Activated naive CD8-positive, alpha-beta T cell (primary cell): ENCODE measurements around the gene ELAVL3.
"Not testable (repeated sequence)": the region's sequence is repeated elsewhere in the genome, so short reads cannot be mapped to it uniquely, and the experiment has no call there.

Experiments used
- H3K27ac Mint-ChIP-seq: one replicate; pipeline ENCODE4 v1.8.0; 2021; ENCODE audit warnings: mixed read lengths
- H3K27me3 Mint-ChIP-seq: one replicate; pipeline ENCODE4 v1.8.0; 2021; ENCODE audit warnings: mixed read lengths
- H3K36me3 Mint-ChIP-seq: one replicate; pipeline ENCODE4 v1.8.0; 2021; ENCODE audit warnings: mixed read lengths
- H3K4me1 Mint-ChIP-seq: one replicate; pipeline ENCODE4 v1.8.0; 2021; ENCODE audit warnings: low read depth, mixed read lengths
- H3K4me3 Mint-ChIP-seq: one replicate; pipeline ENCODE4 v1.8.0; 2021; ENCODE audit warnings: mild to moderate bottlenecking, mixed read lengths
- H3K9me3 Mint-ChIP-seq: one replicate; pipeline ENCODE4 v1.8.0; 2021; ENCODE audit warnings: low read depth, mixed read lengths

Gene ELAVL3

DNA sequence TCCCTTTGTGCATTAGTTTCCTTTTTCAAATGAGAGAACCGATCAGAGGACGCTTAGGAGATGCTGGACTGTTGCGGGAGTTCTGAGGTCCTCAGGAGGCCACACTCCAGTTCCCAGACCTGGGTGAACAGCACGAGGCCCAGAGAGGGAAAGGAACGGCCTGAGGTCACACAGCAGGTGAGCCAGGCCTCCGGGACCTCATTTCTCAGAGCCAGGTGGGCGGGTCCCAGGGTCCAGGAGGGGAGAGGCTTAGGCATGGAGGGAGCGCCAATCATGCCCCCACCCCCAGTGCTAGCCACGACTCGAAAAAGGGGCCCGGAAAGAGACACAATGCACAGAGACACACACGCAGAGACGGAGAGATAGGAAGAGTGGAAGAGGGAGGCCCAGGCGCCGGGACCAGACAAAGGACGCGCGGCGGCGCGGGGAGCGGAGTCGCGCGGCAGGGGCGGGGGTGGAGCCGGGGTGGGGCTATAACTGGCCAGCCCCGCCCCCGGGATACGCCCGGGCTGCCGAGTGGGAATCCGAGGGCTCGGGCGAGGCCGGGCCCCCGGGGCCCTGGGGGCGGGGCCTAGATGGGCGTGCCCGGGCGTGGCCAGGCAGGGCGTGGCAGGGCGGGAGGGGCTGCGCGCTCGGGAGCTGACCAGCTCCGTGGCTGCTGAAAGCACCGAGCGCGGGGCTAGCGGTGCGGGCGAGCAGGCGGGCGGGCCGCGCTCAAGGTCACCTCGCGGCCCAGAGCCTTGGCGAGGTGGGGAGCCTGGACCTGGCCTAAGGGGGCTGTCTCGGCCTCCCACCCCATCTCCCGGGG lies 1.6 kb downstream of the ELAVL3 start:
- Mint-ChIP-seq H3K27ac (no peak overlapping the region), H3K36me3 (no peaks in the 10 kb centered on the region), H3K4me3 (no peak overlapping the region), H3K9me3 (no peaks in the 10 kb centered on the region), H3K4me1 (peaks cover 19% of the 10 kb centered on the region), H3K27me3 (peaks cover 13% of the 10 kb centered on the region)

DNA sequence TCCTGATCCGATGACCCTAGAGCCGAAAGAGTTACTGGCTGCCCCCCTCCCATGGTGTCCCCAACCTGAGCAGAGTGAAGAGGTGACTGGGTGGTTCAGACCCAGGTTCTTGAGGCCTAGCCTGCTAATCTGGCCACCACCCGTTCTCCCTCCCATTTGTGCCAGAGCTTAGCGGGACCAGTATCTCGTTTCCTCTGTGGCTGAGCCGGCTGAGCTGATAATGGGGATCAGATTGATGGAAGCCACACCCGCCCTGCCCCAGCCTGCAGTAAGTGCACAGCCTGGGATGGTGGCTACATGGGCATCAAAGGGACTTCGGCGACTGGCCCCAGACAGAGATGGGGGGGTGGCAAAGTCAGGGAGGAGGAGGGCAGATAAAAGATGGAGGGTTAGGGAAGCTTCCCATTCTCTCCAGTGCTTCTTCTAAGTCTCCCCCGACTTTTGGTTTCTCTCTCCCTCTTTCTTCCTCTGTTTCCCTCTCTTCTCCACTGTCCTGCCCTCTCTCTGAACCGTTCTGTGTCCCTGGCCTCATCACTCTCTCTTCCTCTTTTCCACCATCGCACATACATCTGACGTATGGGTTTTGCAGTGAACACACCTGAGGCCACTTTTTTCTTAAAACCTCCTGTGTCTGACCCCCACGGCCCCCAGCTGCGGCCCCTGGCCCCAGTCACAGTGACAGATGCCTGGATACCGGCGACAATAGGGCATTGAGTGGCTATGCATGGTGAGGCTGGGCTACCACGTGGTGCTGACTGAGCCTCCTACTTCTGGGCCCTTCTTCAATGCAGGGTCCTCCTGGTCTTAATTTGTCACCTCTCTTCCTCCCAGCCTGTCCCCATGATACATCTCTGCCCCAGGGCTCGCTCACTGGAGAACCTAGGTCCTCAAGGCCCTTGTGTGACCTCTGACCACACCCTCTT lies 2.4 kb downstream of the ELAVL3 start:
- Mint-ChIP-seq H3K9me3 (no peaks in the 10 kb centered on the region), H3K4me1 (peaks cover 19% of the 10 kb centered on the region), H3K36me3 (no peaks in the 10 kb centered on the region), H3K27ac (no peak overlapping the region), H3K27me3 (peaks cover 13% of the 10 kb centered on the region), H3K4me3 (no peak overlapping the region)

DNA sequence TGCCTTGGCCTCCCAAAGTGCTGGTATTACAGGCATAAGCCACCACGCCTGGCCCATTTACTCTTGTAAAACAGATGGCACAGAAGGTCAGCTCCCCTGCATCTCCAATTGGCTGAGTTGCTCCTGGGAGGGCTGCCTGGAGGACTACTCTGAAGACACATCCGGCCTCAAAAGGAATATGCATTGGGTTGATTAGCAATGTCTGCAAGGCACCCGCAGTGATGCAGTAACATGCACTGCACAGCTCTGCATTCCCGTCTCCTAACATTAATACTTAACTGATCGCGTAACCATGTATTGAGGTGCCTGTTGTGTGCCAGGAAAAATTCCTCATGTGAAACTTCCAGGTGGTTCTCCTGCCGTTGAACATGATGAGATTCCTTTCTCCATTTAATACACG lies 5.0 kb downstream of the ELAVL3 start:
- H3K27me3 Mint-ChIP-seq: peaks cover 7% of the 10 kb centered on the region
- no peaks in the 10 kb centered on the region for H3K36me3 Mint-ChIP-seq
- no peak overlapping the region for H3K27ac Mint-ChIP-seq
- H3K4me1 Mint-ChIP-seq: peaks cover 5% of the 10 kb centered on the region
- no peak overlapping the region for H3K4me3 Mint-ChIP-seq
- H3K9me3 Mint-ChIP-seq: no peaks in the 10 kb centered on the region

DNA sequence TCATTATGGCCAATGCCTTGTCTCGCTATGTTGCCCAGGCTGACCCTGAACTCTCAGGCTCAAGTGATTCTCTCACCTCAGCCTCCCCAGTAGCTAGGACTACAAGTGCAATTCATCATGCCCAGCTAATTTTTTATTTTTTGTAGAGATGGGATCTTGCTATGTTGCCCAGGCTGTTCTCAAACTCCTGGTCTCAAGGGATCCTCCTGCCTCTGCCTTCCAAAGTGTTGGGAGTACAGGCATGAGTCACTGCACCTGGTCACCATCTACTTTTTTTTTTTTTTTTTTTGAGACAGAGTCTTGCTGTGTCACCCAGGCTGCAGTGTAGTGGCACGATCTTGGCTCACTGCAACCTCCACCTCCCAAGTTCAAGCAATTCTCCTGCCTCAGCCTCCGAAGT lies 5.5 kb downstream of the ELAVL3 start:
- H3K27ac Mint-ChIP-seq: not testable (repeated sequence)

DNA sequence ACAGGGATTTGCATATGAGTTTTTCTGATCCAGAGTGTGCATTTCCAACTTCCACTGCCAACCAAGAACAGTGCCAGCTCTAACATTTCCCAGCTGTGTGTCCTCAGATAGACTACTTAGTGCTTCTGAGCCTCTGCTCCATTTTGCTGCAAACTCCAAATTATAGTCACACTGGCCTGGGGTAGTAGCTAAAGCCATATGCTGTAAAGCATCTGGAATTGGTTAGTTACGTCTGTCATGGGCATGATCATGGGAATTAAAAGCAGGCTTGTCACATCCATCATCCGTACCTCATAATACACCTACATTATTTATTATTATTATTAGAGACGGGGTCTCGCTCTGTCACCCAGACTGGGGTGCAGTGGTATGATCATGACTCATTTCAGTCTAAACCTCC lies 7.1 kb downstream of the ELAVL3 start:
- Mint-ChIP-seq H3K9me3 (no peaks in the 10 kb centered on the region), H3K4me3 (no peak overlapping the region), H3K27ac (no peak overlapping the region), H3K4me1 (peaks cover under 1% of the 10 kb centered on the region), H3K27me3 (peaks cover 3% of the 10 kb centered on the region), H3K36me3 (no peaks in the 10 kb centered on the region)

More for the DNA sequence above, 5.5 kb downstream of the ELAVL3 start:
- H3K36me3 Mint-ChIP-seq, H3K4me1 Mint-ChIP-seq, H3K27me3 Mint-ChIP-seq, H3K4me3 Mint-ChIP-seq, H3K9me3 Mint-ChIP-seq: not testable (repeated sequence)

DNA sequence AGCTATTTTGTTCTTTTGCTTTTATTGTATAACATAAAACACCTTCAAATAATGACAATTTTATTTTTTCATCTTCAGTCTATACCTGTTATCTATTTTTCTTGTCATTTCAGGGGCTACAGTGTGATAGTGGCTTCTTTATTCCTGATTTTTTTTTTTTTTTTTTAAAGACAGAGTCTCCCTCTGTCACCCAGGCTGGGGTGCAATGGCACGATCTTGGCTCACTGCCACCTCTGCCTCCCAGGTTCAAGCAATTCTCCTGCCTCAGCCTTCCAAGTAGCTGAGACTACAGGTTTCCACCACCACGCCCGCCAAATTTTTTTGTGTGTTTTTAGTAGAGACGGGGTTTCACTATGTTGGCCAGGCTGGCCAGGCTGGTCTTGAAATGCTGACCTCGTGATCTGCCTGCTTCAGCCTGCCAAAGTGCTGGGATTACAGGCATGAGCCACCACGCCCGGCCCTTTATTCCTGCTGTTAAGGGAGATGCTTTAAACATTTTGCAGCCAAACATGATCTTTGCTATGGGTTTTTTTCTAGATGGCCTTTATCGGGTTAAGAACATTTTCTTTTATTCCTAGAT lies 12.5 kb downstream of the ELAVL3 start:
- not testable (repeated sequence) for H3K27me3 Mint-ChIP-seq, H3K4me1 Mint-ChIP-seq, H3K9me3 Mint-ChIP-seq

DNA sequence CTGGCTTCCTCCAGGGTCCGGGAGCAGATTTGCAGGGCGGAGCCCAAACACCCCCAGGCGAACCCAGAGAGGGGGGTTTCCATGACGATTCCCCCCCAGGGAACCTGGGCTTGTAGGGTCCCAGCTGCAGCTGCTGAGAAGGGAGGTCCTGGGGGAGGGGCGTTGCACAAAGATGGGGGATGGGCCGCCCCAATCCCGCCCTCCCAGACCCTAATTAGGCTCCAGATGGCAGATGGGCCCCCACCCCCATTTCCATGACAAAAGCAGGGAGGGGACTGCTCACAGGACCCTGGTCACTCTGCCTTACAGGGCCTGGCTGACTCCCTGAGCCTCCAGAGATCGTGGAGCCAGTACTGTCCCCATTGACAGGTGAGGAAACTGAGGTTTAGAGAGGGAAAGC lies 15.2 kb downstream of the ELAVL3 start:
- Mint-ChIP-seq H3K27ac (no peak overlapping the region), H3K4me1 (no peaks in the 10 kb centered on the region), H3K27me3 (peaks cover under 1% of the 10 kb centered on the region), H3K36me3 (no peaks in the 10 kb centered on the region), H3K9me3 (no peaks in the 10 kb centered on the region), H3K4me3 (no peak overlapping the region)

More for the DNA sequence above, 12.5 kb downstream of the ELAVL3 start:
- H3K36me3 Mint-ChIP-seq, H3K27ac Mint-ChIP-seq, H3K4me3 Mint-ChIP-seq: not testable (repeated sequence)

DNA sequence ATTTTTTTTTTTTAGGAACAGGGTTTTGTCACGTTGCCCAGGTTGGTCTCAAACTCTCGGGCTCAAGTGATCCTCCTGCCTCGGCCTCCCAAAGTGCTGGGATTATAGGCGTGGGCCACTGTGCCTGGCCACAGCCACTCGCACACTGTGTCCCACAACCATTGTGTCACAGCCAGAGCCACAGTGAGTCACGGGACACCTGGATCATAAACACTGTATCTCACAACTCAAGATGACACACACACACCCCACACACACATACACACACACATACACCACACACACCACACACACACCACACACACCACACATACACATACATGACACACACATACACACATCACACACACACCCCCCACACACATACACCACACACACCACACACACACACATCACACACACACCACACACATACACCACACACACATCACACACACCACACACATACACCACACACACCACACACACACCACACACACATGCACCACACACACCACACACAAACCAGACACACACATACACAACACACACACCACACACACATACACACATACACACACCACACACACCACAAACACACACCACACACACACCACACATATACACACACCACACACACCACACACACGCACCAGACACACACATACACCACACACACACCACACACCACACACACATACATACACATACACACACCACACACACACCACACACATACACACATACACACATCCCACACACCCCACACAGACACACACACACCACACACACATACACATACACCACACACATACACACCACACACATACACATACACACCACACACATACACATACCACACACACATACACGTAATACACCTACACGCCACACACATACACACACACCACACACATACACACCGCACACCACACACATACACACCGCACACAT lies 16.2 kb downstream of the ELAVL3 start:
- Mint-ChIP-seq H3K9me3 (no peaks in the 10 kb centered on the region), H3K36me3 (no peaks in the 10 kb centered on the region), H3K4me1 (no peaks in the 10 kb centered on the region), H3K4me3 (no peak overlapping the region), H3K27me3 (peaks cover 8% of the 10 kb centered on the region), H3K27ac (no peak overlapping the region)

DNA sequence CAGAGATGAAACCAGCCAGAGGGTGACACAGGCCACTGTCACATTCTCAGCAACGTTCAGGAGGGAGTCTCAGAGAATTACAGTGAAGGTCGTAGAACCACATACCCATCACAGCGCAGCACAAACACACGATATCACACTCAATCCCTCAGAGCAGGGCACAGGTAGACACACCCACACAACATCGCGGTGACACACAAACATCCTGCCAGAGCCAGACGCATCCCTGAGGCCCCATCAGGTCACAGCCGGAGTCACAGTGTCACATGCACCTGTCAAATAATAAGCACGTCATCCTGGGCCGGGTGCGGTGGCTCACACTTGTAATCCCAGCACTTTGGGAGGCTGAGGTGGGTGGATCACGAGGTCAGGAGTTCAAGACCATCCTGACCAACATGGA lies 17.5 kb downstream of the ELAVL3 start:
- H3K36me3 Mint-ChIP-seq: no peaks in the 10 kb centered on the region
- H3K27ac Mint-ChIP-seq: no peak overlapping the region
- H3K9me3 Mint-ChIP-seq: no peaks in the 10 kb centered on the region
- H3K27me3 Mint-ChIP-seq: peaks cover 8% of the 10 kb centered on the region
- no peaks in the 10 kb centered on the region for H3K4me1 Mint-ChIP-seq
- H3K4me3 Mint-ChIP-seq: no peak overlapping the region

DNA sequence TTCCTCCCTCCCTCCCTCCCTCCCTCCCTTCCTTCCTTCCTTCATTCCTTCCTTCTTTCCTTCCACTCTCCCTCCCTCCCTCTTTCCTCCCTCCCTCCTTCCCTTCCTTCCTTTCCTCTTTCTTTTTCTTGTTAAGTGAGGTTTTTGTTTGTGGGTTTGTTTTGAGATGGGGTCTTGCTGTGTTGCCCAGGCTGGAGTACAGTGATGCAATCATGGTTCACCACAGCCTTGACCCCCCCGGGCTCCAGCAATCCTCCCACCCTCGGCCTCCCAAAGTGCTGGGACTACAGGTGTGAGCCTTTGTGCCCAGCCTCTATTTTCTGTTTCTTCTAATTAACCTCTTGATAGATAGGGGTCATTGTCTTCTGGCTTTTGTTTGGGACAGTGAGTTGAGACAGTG lies 19.4 kb downstream of the ELAVL3 start:
- peaks cover 8% of the 10 kb centered on the region for H3K27me3 Mint-ChIP-seq

DNA sequence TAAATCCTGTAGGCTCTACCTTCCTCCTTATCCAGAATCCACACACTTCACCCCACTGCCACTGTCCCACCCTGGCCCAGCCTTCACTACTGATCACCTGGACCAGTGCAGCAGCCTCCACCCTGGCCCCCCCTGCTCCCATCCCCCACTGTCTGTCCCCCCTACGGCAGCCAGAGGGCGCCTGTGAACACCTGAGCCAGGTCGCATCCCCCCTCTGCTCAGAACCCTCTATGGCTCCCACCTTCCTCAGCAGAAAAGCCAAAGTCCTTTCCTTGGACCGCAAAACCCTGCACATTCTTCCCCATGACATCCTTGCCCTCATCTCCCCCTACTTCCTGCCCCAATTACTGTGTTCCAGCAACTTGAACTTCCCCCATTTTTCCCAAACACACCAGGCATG lies 20.6 kb downstream of the ELAVL3 start:
- Mint-ChIP-seq H3K36me3 (no peaks in the 10 kb centered on the region), H3K27ac (no peak overlapping the region), H3K27me3 (peaks cover 8% of the 10 kb centered on the region), H3K4me3 (no peak overlapping the region), H3K9me3 (no peaks in the 10 kb centered on the region), H3K4me1 (no peaks in the 10 kb centered on the region)

More for the DNA sequence above, 19.4 kb downstream of the ELAVL3 start:
- H3K27ac Mint-ChIP-seq: no peak overlapping the region
- H3K9me3 Mint-ChIP-seq: no peaks in the 10 kb centered on the region
- no peaks in the 10 kb centered on the region for H3K36me3 Mint-ChIP-seq
- no peak overlapping the region for H3K4me3 Mint-ChIP-seq
- no peaks in the 10 kb centered on the region for H3K4me1 Mint-ChIP-seq

DNA sequence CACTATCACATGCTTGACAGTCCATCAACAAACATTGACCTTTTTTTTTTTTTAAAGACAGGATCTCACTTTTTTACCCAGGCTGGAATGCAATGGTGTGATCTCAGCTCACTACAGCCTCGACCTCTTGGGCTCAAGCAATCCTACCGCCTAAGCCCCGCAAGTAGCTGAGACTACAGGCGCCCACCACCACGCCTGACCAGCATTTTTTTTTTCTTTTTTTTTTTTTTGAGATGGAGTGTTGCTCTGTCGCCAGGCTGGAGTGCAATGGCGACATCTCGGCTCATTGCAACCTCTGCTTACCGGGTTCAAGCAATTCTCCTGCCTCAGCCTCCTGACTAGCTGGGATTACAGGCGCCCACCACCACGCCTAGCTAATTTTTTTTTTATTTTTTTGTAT lies 21.9 kb downstream of the ELAVL3 start:
- not testable (repeated sequence) for H3K36me3 Mint-ChIP-seq, H3K9me3 Mint-ChIP-seq, H3K4me3 Mint-ChIP-seq, H3K4me1 Mint-ChIP-seq, H3K27ac Mint-ChIP-seq, H3K27me3 Mint-ChIP-seq

DNA sequence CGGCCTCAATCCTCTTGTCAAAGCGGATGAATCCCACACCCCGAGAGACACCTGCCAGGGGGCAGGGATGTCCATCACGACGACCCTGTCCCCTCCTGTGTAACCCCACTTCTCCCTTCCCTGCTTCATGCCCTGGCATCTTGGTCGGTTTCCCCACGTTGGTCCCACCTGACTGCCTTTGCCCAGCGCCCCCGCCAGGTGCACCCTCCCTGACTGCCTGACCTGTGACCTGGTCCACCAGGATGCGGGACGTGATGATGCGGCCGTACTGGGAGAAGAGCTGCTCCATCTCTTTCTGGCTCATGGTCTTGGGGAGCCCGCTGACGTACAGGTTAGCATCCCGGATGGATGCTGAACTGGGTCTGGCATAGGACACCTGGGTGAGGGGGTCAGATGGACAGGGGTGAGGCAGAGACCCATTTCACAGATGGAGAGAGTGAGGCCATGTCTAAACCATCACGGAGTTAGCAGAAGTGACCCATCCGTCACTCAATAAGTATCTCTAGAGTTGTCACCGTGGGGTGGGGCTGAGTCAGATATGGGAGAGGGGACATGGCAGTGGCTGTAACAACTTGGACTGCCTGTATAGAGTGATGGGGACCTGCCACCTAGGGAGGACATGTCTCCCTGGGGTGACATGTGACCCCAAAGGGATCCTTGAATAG lies 22.5 kb downstream of the ELAVL3 start:
- H3K36me3 Mint-ChIP-seq: no peaks in the 10 kb centered on the region
- no peaks in the 10 kb centered on the region for H3K9me3 Mint-ChIP-seq
- H3K27ac Mint-ChIP-seq: no peak overlapping the region
- H3K27me3 Mint-ChIP-seq: peaks cover 8% of the 10 kb centered on the region
- H3K4me1 Mint-ChIP-seq: no peaks in the 10 kb centered on the region
- H3K4me3 Mint-ChIP-seq: no peak overlapping the region

DNA sequence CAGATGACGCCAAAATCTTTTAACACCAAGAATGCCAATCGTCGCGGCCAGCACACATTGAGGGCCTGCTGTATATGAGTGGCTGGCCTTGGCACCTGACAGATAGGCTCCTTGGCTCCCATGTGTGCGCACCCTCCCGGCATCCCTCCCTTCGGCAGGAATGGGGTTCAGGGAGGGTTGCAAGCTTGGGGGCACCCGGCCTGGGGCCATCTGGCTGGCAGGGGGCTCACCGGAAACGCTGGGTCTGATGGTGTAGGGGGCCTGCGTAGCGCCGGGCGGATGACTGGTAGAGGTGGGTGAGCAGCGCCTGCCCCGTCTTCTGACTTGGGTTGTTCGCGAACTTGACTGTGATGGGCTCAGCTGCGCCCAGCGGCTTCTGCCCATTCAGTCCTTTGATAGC lies 23.0 kb downstream of the ELAVL3 start:
- Mint-ChIP-seq H3K4me1 (no peaks in the 10 kb centered on the region), H3K27me3 (peaks cover 8% of the 10 kb centered on the region), H3K9me3 (no peaks in the 10 kb centered on the region), H3K36me3 (no peaks in the 10 kb centered on the region), H3K27ac (no peak overlapping the region), H3K4me3 (no peak overlapping the region)
